Sigmoid colon (tissue), 7 donors: ENCODE data around the gene PTPN14. TPM values are rescaled to one million over a fixed set of nuclear protein-coding genes. Genes with fewer than 3 reads are reported as not detected.

ENCODE experiments used
- DNase-seq: peaks from one replicate; pipeline ENCODE4 v3.0.0-alpha.2; 2019
- H3K27ac ChIP-seq, 4 donors: fragments of 200-600 bp; sonication (generic); one replicate each; pipeline ENCODE4 v1.5.1; 2016 to 2019; ENCODE audit warnings: mild to moderate bottlenecking in 1 of 4
- H3K27me3 ChIP-seq, 3 donors: fragments of 200-600 bp; sonication (generic); one replicate each; pipeline ENCODE4 v1.5.1; 2019; ENCODE audit warnings: mild to moderate bottlenecking in 1 of 3
- H3K36me3 ChIP-seq, 4 donors: fragments of 200-600 bp; sonication (generic); one replicate each; pipeline ENCODE4 v1.5.1; 2016 to 2019
- H3K4me1 ChIP-seq, 4 donors: fragments of 200-600 bp; sonication (generic); one replicate each; pipeline ENCODE4 v1.5.1; 2017 to 2019
- H3K4me3 ChIP-seq, 4 donors: fragments of 200-600 bp; sonication (generic); one replicate each; pipeline ENCODE4 v1.5.1; 2017 to 2019; ENCODE audit warnings: mild to moderate bottlenecking in 2 of 4, moderate library complexity in 1 of 4
- H3K9me3 ChIP-seq, 4 donors: fragments of 200-600 bp in 3 of 4; sonication (generic) in 3 of 4; one replicate each; pipeline versions ENCODE4 v1.5.1 to v1.6.1; 2013 to 2019
- EP300 ChIP-seq, 4 donors: sonication (generic); formaldehyde crosslinking; IDR thresholded peaks; one replicate each; pipeline ENCODE4 v1.6.1; 2017; ENCODE audit warnings: antibody characterized with exemption in 4 of 4
- POLR2A ChIP-seq, 2 donors: fragments of 450-650 bp; IDR thresholded peaks; one replicate each; pipeline ENCODE4 v1.6.1; 2016; ENCODE audit warnings: antibody characterized with exemption in 2 of 2, mild to moderate bottlenecking in 2 of 2, moderate library complexity in 2 of 2
- POLR2AphosphoS5 ChIP-seq, 4 donors: sonication (generic); formaldehyde crosslinking; IDR thresholded peaks; one replicate each; pipeline ENCODE4 v1.6.1; 2017; ENCODE audit warnings: antibody characterized with exemption in 4 of 4
- WGBS, 2 donors: extraction: QIAGEN DNeasy Blood & Tissue Kit; methylation state at CpG; one replicate each; pipeline ENCODE4 v1.1.7; 2013; 5-methylcytosine and 5-hydroxymethylcytosine counted together
- intact Hi-C: fragments of 100-400 bp; cut with DNase I; formaldehyde crosslinking; loops from one replicate; pipeline ENCODE4 v1.15.1; 2023
- polyA plus RNA-seq, 3 donors: library from polyadenylated mRNA; stranded (reverse); fragments of 200-250 nt; gene quantifications; one replicate each; pipeline ENCODE4 v1.2.3, GENCODE V29; 2013
- total RNA-seq, 4 donors: library from RNA; depleted of rRNA; stranded (reverse); fragments of >200 nt; gene quantifications; one replicate each; pipeline ENCODE4 v1.1.0, GENCODE V29; 2016
- TF ChIP-seq, protein P1 (sequence below), 4 experiments: fragments of 450-650 bp in 3 of 4; fragments of 200-600 bp in 1 of 4; IDR thresholded peaks; one replicate each; pipeline ENCODE4 v1.5.1; 2016 to 2019; ENCODE audit warnings: antibody characterized with exemption in 4 of 4, mild to moderate bottlenecking in 3 of 4, moderate library complexity in 2 of 4
- donor health status: healthy with polysubstance abuse.
- donor health status: Bipolar disorder and iron deficiency.
- donor health status: healthy.

PTPN14 gene
- total and polyA plus RNA-seq, 7 donors: 0.46 to 35.5 (median 20.1) TPM

- Histone ChIP-seq H3K4me1 (peaks cover 0 to 15% (median 11%) of the 10 kb centered on the region in 4 donors), H3K4me3 (no peak overlapping the region), H3K27me3 (no peaks in the 10 kb centered on the region), H3K9me3 (peaks cover 0 to 13% (median 8%) of the 10 kb centered on the region in 4 donors), H3K27ac (peak overlapping the region in 1 of 4 donors; percentile 37), H3K36me3 (no peaks in the 10 kb centered on the region)
- DNase-seq: no peak
- 86 to 89% methylated on average over 3 of the region's 3 CpGs for WGBS, 2 donors
- intact Hi-C loops: no loop called here
- TF ChIP-seq EP300 (IDR thresholded peaks at IDR 0.05) (no peak), POLR2AphosphoS5 (IDR thresholded peaks at IDR 0.05) (no peak), POLR2A (IDR thresholded peaks at IDR 0.05) (no peak)
- TF ChIP-seq, protein P1, sequence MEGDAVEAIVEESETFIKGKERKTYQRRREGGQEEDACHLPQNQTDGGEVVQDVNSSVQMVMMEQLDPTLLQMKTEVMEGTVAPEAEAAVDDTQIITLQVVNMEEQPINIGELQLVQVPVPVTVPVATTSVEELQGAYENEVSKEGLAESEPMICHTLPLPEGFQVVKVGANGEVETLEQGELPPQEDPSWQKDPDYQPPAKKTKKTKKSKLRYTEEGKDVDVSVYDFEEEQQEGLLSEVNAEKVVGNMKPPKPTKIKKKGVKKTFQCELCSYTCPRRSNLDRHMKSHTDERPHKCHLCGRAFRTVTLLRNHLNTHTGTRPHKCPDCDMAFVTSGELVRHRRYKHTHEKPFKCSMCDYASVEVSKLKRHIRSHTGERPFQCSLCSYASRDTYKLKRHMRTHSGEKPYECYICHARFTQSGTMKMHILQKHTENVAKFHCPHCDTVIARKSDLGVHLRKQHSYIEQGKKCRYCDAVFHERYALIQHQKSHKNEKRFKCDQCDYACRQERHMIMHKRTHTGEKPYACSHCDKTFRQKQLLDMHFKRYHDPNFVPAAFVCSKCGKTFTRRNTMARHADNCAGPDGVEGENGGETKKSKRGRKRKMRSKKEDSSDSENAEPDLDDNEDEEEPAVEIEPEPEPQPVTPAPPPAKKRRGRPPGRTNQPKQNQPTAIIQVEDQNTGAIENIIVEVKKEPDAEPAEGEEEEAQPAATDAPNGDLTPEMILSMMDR (IDR thresholded peaks at IDR 0.05): no peak
Measured at GRCh38 chr1:214574598-214575411, 23.4 kb upstream of the PTPN14 start.

GRCh38 chr1:214573386-214574318 lies 22.2 kb upstream of the PTPN14 start:
- H3K4me3 ChIP-seq: no peak overlapping the region
- TF ChIP-seq POLR2A (IDR thresholded peaks at IDR 0.05): no peak
- TF ChIP-seq POLR2AphosphoS5 (IDR thresholded peaks at IDR 0.05): peak in 1 of 4 donors; percentile 26
- intact Hi-C loops: no loop called here
- peak overlapping the region in 2 of 4 donors; percentile 37 to 47 for H3K27ac ChIP-seq
- 20 to 61% methylated on average over 11 of the region's 11 CpGs for WGBS, 2 donors
- DNase-seq: no peak
- H3K9me3 ChIP-seq: peaks cover 0 to 13% (median 8%) of the 10 kb centered on the region in 4 donors
- no peaks in the 10 kb centered on the region for H3K27me3 ChIP-seq
- H3K4me1 ChIP-seq: peaks cover 0 to 15% (median 11%) of the 10 kb centered on the region in 4 donors
- no peaks in the 10 kb centered on the region for H3K36me3 ChIP-seq

GRCh38 chr1:214571281-214571680 lies 19.9 kb upstream of the PTPN14 start:
- Histone ChIP-seq H3K36me3 (no peaks in the 10 kb centered on the region), H3K27ac (no peak overlapping the region), H3K4me3 (no peak overlapping the region), H3K4me1 (peaks cover 0 to 15% (median 11%) of the 10 kb centered on the region in 4 donors), H3K9me3 (peaks cover 0 to 6% (median 6%) of the 10 kb centered on the region in 4 donors), H3K27me3 (no peaks in the 10 kb centered on the region)
- TF ChIP-seq POLR2A (IDR thresholded peaks at IDR 0.05) (no peak), EP300 (IDR thresholded peaks at IDR 0.05) (no peak), POLR2AphosphoS5 (IDR thresholded peaks at IDR 0.05) (no peak)
- TF ChIP-seq, protein P1 (IDR thresholded peaks at IDR 0.05): no peak
- DNase-seq: no peak
- intact Hi-C loops: no loop called here

- H3K27me3 ChIP-seq: no peaks in the 10 kb centered on the region
- TF ChIP-seq EP300 (IDR thresholded peaks at IDR 0.05) (no peak), POLR2A (IDR thresholded peaks at IDR 0.05) (no peak), POLR2AphosphoS5 (IDR thresholded peaks at IDR 0.05) (no peak)
- TF ChIP-seq, protein P1 (IDR thresholded peaks at IDR 0.05): no peak
- H3K4me1 ChIP-seq: peaks cover 0 to 15% (median 11%) of the 10 kb centered on the region in 4 donors
- H3K4me3 ChIP-seq: no peak overlapping the region
- H3K27ac ChIP-seq: peak overlapping the region in 1 of 4 donors; percentile 5
- DNase-seq: no peak
- no peaks in the 10 kb centered on the region for H3K9me3 ChIP-seq
- no peaks in the 10 kb centered on the region for H3K36me3 ChIP-seq
- intact Hi-C loops: no loop called here
- 34 to 64% methylated on average over 2 of the region's 2 CpGs for WGBS, 2 donors
Measured at GRCh38 chr1:214570442-214570841, 19.0 kb upstream of the PTPN14 start.
